GM12892 (cell line): ENCODE results near the gene STK32C.

Experiments
- POLR2A ChIP-seq: IDR thresholded peaks from 2 replicates; pipeline ENCODE4 v1.6.1; 2011; ENCODE audit warnings: low read depth, low read length, control low read depth
- POLR2AphosphoS5 ChIP-seq: IDR thresholded peaks from 2 replicates; pipeline ENCODE4 v1.6.1; 2011; ENCODE audit warnings: low read depth, low read length, control low read depth
- TAF1 ChIP-seq: IDR thresholded peaks from 2 replicates; pipeline ENCODE4 v1.6.1; 2011; ENCODE audit warnings: low read depth, mild to moderate bottlenecking, control low read depth, low read length, borderline replicate concordance

- TF ChIP-seq POLR2AphosphoS5 (no peak), TAF1 (no peak), POLR2A (no peak)
Measured at GRCh38 chr10:132338876-132339275, 31.1 kb upstream of the STK32C start.
